Endodermal cell (in vitro differentiated cells): Measurements from ENCODE around the gene RFPL1. TPM values are rescaled to one million over a fixed set of nuclear protein-coding genes. Genes with fewer than 3 reads are reported as not detected.

Experiments
- DNase-seq: peaks from one replicate; pipeline ENCODE4 v3.0.0-alpha.2; 2017
- H3K27ac ChIP-seq: 2 replicates; pipeline ENCODE4 v1.5.1; 2013; ENCODE audit warnings: mild to moderate bottlenecking, low read depth, low read length, moderate library complexity
- H3K27me3 ChIP-seq: 2 replicates; pipeline ENCODE4 v1.6.1; 2013; ENCODE audit warnings: mild to moderate bottlenecking, low read length, moderate library complexity; ENCODE audit not compliant: insufficient read depth, control insufficient read depth, poor library complexity, severe bottlenecking
- H3K36me3 ChIP-seq: 2 replicates; pipeline ENCODE4 v1.7.0; 2013; ENCODE audit warnings: mild to moderate bottlenecking, low read length, moderate library complexity; ENCODE audit not compliant: control insufficient read depth, insufficient read depth
- H3K4me1 ChIP-seq: one replicate; pipeline ENCODE4 v1.7.0; 2013; ENCODE audit warnings: low read length; ENCODE audit not compliant: control insufficient read depth, insufficient read depth
- H3K4me3 ChIP-seq: 2 replicates; pipeline ENCODE4 v1.5.1; 2013; ENCODE audit warnings: mild to moderate bottlenecking, low read length, moderate library complexity
- H3K9ac ChIP-seq: 2 replicates; pipeline ENCODE4 v1.6.1; 2013; ENCODE audit warnings: mild to moderate bottlenecking, low read length, moderate library complexity; ENCODE audit not compliant: poor library complexity, severe bottlenecking; ENCODE audit errors: extremely low read depth
- H3K9me3 ChIP-seq: 2 replicates; pipeline ENCODE4 v1.6.1; 2013; ENCODE audit warnings: mild to moderate bottlenecking, low read length, moderate library complexity; ENCODE audit not compliant: control insufficient read depth
- H3K27ac Mint-ChIP-seq: 2 replicates; pipeline ENCODE4 v1.8.0; 2020; ENCODE audit warnings: mixed read lengths
- H3K27me3 Mint-ChIP-seq: 2 replicates; pipeline ENCODE4 v1.8.0; 2021; ENCODE audit warnings: mild to moderate bottlenecking, mixed read lengths; ENCODE audit not compliant: insufficient read depth
- H3K36me3 Mint-ChIP-seq: 2 replicates; pipeline ENCODE4 v1.8.0; 2020; ENCODE audit warnings: low read depth, mixed read lengths
- H3K4me1 Mint-ChIP-seq: 2 replicates; pipeline ENCODE4 v1.8.0; 2020; ENCODE audit warnings: mixed read lengths
- H3K4me3 Mint-ChIP-seq: 2 replicates; pipeline ENCODE4 v1.8.0; 2020; ENCODE audit warnings: mild to moderate bottlenecking, moderate library complexity, mixed read lengths
- H3K9me3 Mint-ChIP-seq: 2 replicates; pipeline ENCODE4 v1.8.0; 2020; ENCODE audit warnings: mild to moderate bottlenecking, mixed read lengths
- CTCF ChIP-seq: fragments of 200-600 bp; sonication (generic); conservative IDR thresholded peaks from 2 replicates; pipeline ENCODE4 v1.5.0; 2021; ENCODE audit warnings: antibody characterized with exemption, mild to moderate bottlenecking
- WGBS, 2 experiments: methylation state at CpG; one replicate each; pipeline versions ENCODE4 v1.1.5 to v1.1.7; 2013; ENCODE audit warnings: missing lambda C conversion rate in 2 of 2, mixed read lengths in 1 of 2; ENCODE audit not compliant: insufficient coverage in 1 of 2, insufficient read length in 1 of 2; 5-methylcytosine and 5-hydroxymethylcytosine counted together
- total RNA-seq, 2 donors: library from RNA; stranded (reverse); fragmentation: NEBNext Ultra II Directional in 1 of 2; extraction: Animal tissue kit (Norgen Biotek cat#: 25700) in 1 of 2; gene quantifications; 2 replicates in 1 of 2; 3 replicates in 1 of 2; pipeline ENCODE4 v1.2.1, GENCODE V29; 2021

RFPL1 gene
- total RNA-seq, 2 donors from 2014 or later, result not detected

- peaks cover 23% of the 10 kb centered on the region for H3K4me1 Mint-ChIP-seq
- H3K4me1 ChIP-seq, result peaks cover 4% of the 10 kb centered on the region
- H3K9me3 Mint-ChIP-seq, result no peaks in the 10 kb centered on the region
- H3K9ac ChIP-seq, result no peak overlapping the region
- TF ChIP-seq CTCF, result no peak
- H3K27ac Mint-ChIP-seq, result no peak overlapping the region
- H3K4me3 Mint-ChIP-seq, result no peak overlapping the region
- no peak overlapping the region for H3K4me3 ChIP-seq
- H3K36me3 Mint-ChIP-seq, result no peaks in the 10 kb centered on the region
- no peak overlapping the region for H3K27ac ChIP-seq
- H3K9me3 ChIP-seq, result no peaks in the 10 kb centered on the region
- H3K27me3 Mint-ChIP-seq, result no peaks in the 10 kb centered on the region
- H3K36me3 ChIP-seq, result no peaks in the 10 kb centered on the region
- WGBS, 2 experiments, result 95% methylated on average over 6 to 7 of the region's 7 CpGs
- no peaks in the 10 kb centered on the region for H3K27me3 ChIP-seq
- no peak for DNase-seq
These were observed 4.1 kb upstream of the RFPL1 start for GRCh38 chr22:29434288-29434687.

GRCh38 chr22:29435236-29436136, 2.9 kb upstream of the RFPL1 start:
- Histone ChIP-seq H3K27ac (no peak overlapping the region), H3K9me3 (no peaks in the 10 kb centered on the region), H3K4me1 (peaks cover 4% of the 10 kb centered on the region), H3K4me3 (no peak overlapping the region), H3K27me3 (no peaks in the 10 kb centered on the region), H3K9ac (no peak overlapping the region), H3K36me3 (no peaks in the 10 kb centered on the region)
- 89 to 100% methylated on average over 2 to 4 of the region's 5 CpGs for WGBS, 2 experiments
- H3K27ac Mint-ChIP-seq, result no peak overlapping the region
- no peaks in the 10 kb centered on the region for H3K9me3 Mint-ChIP-seq
- H3K27me3 Mint-ChIP-seq, result no peaks in the 10 kb centered on the region
- TF ChIP-seq CTCF, result no peak
- H3K4me3 Mint-ChIP-seq, result no peak overlapping the region
- H3K36me3 Mint-ChIP-seq, result no peaks in the 10 kb centered on the region
- DNase-seq, result no peak
- peaks cover 22% of the 10 kb centered on the region for H3K4me1 Mint-ChIP-seq

GRCh38 chr22:29442976-29443375, 4.6 kb downstream of the RFPL1 start:
- no peaks in the 10 kb centered on the region for H3K27me3 ChIP-seq
- DNase-seq, result no peak
- 77% methylated on average over 1 of the region's 1 CpG; no CpG with 5 or more reads in 1 of the 2 experiments for WGBS, 2 experiments
- no peaks in the 10 kb centered on the region for H3K4me1 ChIP-seq
- Mint-ChIP-seq H3K4me1 (no peaks in the 10 kb centered on the region), H3K4me3 (no peak overlapping the region), H3K27ac (no peak overlapping the region), H3K36me3 (no peaks in the 10 kb centered on the region), H3K27me3 (no peaks in the 10 kb centered on the region), H3K9me3 (no peaks in the 10 kb centered on the region)
- no peaks in the 10 kb centered on the region for H3K36me3 ChIP-seq
- no peaks in the 10 kb centered on the region for H3K9me3 ChIP-seq
- H3K27ac ChIP-seq, result no peak overlapping the region
- TF ChIP-seq CTCF, result no peak
- no peak overlapping the region for H3K9ac ChIP-seq
- H3K4me3 ChIP-seq, result no peak overlapping the region
